ENCODE data around the gene BCKDHA. TPM values are rescaled to one million over a fixed set of nuclear protein-coding genes. Genes with fewer than 3 reads are reported as not detected.

Gene BCKDHA
- total and polyA plus RNA-seq, 2 donors (not counting 3 experiments of a cell fraction or from before 2014, with no cell fraction given): 16.5 to 50.4 TPM

DNA sequence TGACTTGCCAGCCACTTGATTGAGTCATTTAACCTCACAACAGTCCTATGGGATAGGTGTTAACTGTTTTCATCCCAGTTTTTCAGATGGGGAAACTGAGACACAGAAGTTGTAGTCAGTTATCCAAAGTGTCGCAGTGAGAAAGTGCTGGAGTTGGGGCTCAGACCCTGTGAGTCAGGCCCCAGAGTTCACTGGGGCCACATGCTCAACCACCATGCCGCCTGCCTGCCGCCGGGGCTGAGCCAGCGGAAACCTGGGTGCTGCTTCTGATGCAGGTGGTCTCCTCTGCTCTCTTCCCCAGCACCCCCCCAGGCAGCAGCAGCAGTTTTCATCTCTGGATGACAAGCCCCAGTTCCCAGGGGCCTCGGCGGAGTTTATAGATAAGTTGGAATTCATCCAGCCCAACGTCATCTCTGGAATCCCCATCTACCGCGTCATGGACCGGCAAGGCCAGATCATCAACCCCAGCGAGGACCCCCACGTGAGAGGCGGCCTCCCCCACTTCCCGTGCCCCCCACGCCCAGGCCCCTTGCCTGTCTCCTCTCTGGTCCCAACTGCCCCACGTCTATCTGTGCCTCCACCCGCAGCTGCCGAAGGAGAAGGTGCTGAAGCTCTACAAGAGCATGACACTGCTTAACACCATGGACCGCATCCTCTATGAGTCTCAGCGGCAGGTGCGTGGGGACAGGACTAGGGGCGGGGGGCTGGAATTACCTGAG is 12.9 kb downstream of the BCKDHA start:
- H3K4me2 ChIP-seq (ENCODE audit: insufficient read depth, low read length): no peak overlapping the region
- no peaks in the 10 kb centered on the region for H3K9me1 ChIP-seq (replicated peaks; ENCODE audit: control insufficient read depth, extremely low read depth, insufficient read depth, low read length)
- ChIA-PET POLR2A (no interaction called here), CTCF (interaction anchor here (4.0 kb wide), 1 partner anchor 21 kb away, joined by 20 read pairs; no protein-coding TSS in a partner anchor)
- peaks cover 0 to 17% of the 10 kb centered on the region in 2 experiments for H3K36me3 ChIP-seq (ENCODE audit: control insufficient read depth in 2 of 2, extremely low read depth in 1 of 2, insufficient read depth in 2 of 2, low read length in 2 of 2)
- no peak for TF ChIP-seq FOS (IDR thresholded peaks at IDR 0.05; ENCODE audit: borderline replicate concordance, insufficient read depth, low read length)
- no peak for TF ChIP-seq JUN (IDR thresholded peaks at IDR 0.05; ENCODE audit: borderline replicate concordance, insufficient read depth, insufficient read length, low read depth)
- no peak for TF ChIP-seq EZH2 (IDR thresholded peaks at IDR 0.05; ENCODE audit: borderline replicate concordance, low read depth, low read length, severe bottlenecking)
- TF ChIP-seq, protein P1, sequence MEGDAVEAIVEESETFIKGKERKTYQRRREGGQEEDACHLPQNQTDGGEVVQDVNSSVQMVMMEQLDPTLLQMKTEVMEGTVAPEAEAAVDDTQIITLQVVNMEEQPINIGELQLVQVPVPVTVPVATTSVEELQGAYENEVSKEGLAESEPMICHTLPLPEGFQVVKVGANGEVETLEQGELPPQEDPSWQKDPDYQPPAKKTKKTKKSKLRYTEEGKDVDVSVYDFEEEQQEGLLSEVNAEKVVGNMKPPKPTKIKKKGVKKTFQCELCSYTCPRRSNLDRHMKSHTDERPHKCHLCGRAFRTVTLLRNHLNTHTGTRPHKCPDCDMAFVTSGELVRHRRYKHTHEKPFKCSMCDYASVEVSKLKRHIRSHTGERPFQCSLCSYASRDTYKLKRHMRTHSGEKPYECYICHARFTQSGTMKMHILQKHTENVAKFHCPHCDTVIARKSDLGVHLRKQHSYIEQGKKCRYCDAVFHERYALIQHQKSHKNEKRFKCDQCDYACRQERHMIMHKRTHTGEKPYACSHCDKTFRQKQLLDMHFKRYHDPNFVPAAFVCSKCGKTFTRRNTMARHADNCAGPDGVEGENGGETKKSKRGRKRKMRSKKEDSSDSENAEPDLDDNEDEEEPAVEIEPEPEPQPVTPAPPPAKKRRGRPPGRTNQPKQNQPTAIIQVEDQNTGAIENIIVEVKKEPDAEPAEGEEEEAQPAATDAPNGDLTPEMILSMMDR (IDR thresholded peaks at IDR 0.05; ENCODE audit: extremely low read depth in 1 of 2, insufficient read depth in 1 of 2, low read depth in 1 of 2, low read length in 2 of 2): no peak
- no peak for TF ChIP-seq MYC (IDR thresholded peaks at IDR 0.05; ENCODE audit: low read depth, low read length)
- TF ChIP-seq, protein P2, sequence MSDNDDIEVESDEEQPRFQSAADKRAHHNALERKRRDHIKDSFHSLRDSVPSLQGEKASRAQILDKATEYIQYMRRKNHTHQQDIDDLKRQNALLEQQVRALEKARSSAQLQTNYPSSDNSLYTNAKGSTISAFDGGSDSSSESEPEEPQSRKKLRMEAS (IDR thresholded peaks at IDR 0.05; ENCODE audit: insufficient read depth, insufficient read length): no peak
- TF ChIP-seq POLR2AphosphoS5 (IDR thresholded peaks at IDR 0.05; ENCODE audit: insufficient read depth, low read depth, low read length): no peak
- no peak for TF ChIP-seq GATA2 (IDR thresholded peaks at IDR 0.05; ENCODE audit: insufficient read depth, insufficient read length, low read depth, low read length)
- no peak for TF ChIP-seq POLR2A (IDR thresholded peaks at IDR 0.05; ENCODE audit: low read depth, low read length)
- H3K4me1 ChIP-seq (ENCODE audit: control insufficient read depth, extremely low read depth, insufficient read depth, low read length): peaks cover 12% of the 10 kb centered on the region
- intact Hi-C loops (cut with micrococcal nuclease) (no loop called here), dilution Hi-C loops (cut with MboI; ENCODE audit: extremely low pct_ligation_motif_present, low sequenced_read_pairs) (no loop called here)
- H3K9ac ChIP-seq (replicated peaks; ENCODE audit: extremely low read depth, insufficient read depth, low read length): no peak overlapping the region
- no peaks in the 10 kb centered on the region for H3K79me2 ChIP-seq (ENCODE audit: control insufficient read depth, insufficient read depth, low read length)
- FAIRE-seq (no peak), DNase-seq (ENCODE audit: low read depth, low spot score) (no peak)
- no peaks in the 10 kb centered on the region for H4K20me1 ChIP-seq (replicated peaks; ENCODE audit: control insufficient read depth, extremely low read depth, insufficient read depth, low read length)
- no peaks in the 10 kb centered on the region for H3K9me3 ChIP-seq (replicated peaks; ENCODE audit: control insufficient read depth, insufficient read depth, low read length)
- BruUV-seq (replicated peaks): no TSS peak
- no peak overlapping the region for H3K4me3 ChIP-seq (replicated peaks in 1 of 3; ENCODE audit: insufficient read depth in 1 of 3, low read depth in 1 of 3, low read length in 3 of 3)
- H3K27ac ChIP-seq (ENCODE audit: insufficient read depth, low read depth, low read length): no peak overlapping the region
- no peaks in the 10 kb centered on the region for H3K27me3 ChIP-seq (ENCODE audit: control insufficient read depth in 2 of 2, insufficient read depth in 2 of 2, low read length in 2 of 2)
- H2AFZ ChIP-seq (ENCODE audit: low read depth, low read length): no peak overlapping the region

Data from endothelial cell of umbilical vein (primary cell).